Liver (tissue), 9 donors: ENCODE data around the gene ZSCAN21. TPM values are rescaled to one million over a fixed set of nuclear protein-coding genes. Genes with fewer than 3 reads are reported as not detected.

ENCODE experiments used
- DNase-seq: peaks from one replicate; pipeline ENCODE4 v3.0.0-alpha.2; 2017; ENCODE audit warnings: low spot score
- H3K27ac ChIP-seq, 2 donors: one replicate each; pipeline ENCODE4 v1.7.0; 2013; ENCODE audit warnings: inconsistent platforms in 2 of 2, low read length in 2 of 2, control low read depth in 1 of 2, low read depth in 1 of 2, mild to moderate bottlenecking in 1 of 2
- H3K27me3 ChIP-seq, 4 donors: one replicate each; pipeline versions ENCODE4 v1.6.1 to v1.7.0; 2013; ENCODE audit warnings: low read length in 3 of 4, inconsistent platforms in 1 of 4, mild to moderate bottlenecking in 1 of 4, moderate library complexity in 1 of 4; ENCODE audit not compliant: control insufficient read depth in 4 of 4, insufficient read depth in 4 of 4
- H3K36me3 ChIP-seq, 4 donors: one replicate each; pipeline versions ENCODE4 v1.6.1 to v1.7.0; 2013; ENCODE audit warnings: low read length in 3 of 4, mild to moderate bottlenecking in 3 of 4, low read depth in 1 of 4, moderate library complexity in 1 of 4; ENCODE audit not compliant: control insufficient read depth in 4 of 4, insufficient read depth in 3 of 4
- H3K4me1 ChIP-seq, 4 donors: one replicate each; pipeline versions ENCODE4 v1.6.1 to v1.7.0; 2013; ENCODE audit warnings: low read length in 3 of 4, mild to moderate bottlenecking in 3 of 4, moderate library complexity in 1 of 4; ENCODE audit not compliant: control insufficient read depth in 4 of 4, insufficient read depth in 4 of 4
- H3K4me3 ChIP-seq, 3 donors: one replicate each; pipeline versions ENCODE4 v1.6.1 to v1.7.0; 2013; ENCODE audit warnings: low read length in 3 of 3, control low read depth in 1 of 3, low read depth in 1 of 3, mild to moderate bottlenecking in 1 of 3
- H3K9ac ChIP-seq, 2 donors: one replicate each; pipeline ENCODE4 v1.7.0; 2013; ENCODE audit warnings: low read length in 2 of 2, mild to moderate bottlenecking in 2 of 2, moderate library complexity in 2 of 2, control low read depth in 1 of 2, low read depth in 1 of 2
- H3K9me3 ChIP-seq, 4 donors: one replicate each; pipeline versions ENCODE4 v1.6.1 to v1.7.0; 2013; ENCODE audit warnings: low read length in 3 of 4; ENCODE audit not compliant: control insufficient read depth in 4 of 4
- ATF3 ChIP-seq: IDR thresholded peaks from 2 replicates; pipeline ENCODE4 v1.6.1; 2016; ENCODE audit warnings: antibody characterized with exemption
- CTCF ChIP-seq: fragments of 150-350 bp; IDR thresholded peaks from 2 replicates; pipeline ENCODE4 v1.5.1; 2017; ENCODE audit warnings: improper control_type of control experiment, low read depth, low read length; ENCODE audit not compliant: missing input control
- EGR1 ChIP-seq, 2 donors: IDR thresholded peaks; 2 replicates each; pipeline ENCODE4 v1.6.1; 2016 to 2018; ENCODE audit warnings: antibody characterized with exemption in 2 of 2, low read depth in 2 of 2
- FOXA1 ChIP-seq: IDR thresholded peaks from 2 replicates; pipeline ENCODE4 v1.6.1; 2016; ENCODE audit warnings: antibody characterized with exemption
- FOXA2 ChIP-seq: IDR thresholded peaks from 2 replicates; pipeline ENCODE4 v1.6.1; 2016; ENCODE audit warnings: antibody characterized with exemption
- GABPA ChIP-seq, 2 donors: IDR thresholded peaks in 1 of 2; conservative IDR thresholded peaks in 1 of 2; 2 replicates each; pipeline ENCODE4 v1.6.1; 2016; ENCODE audit warnings: antibody characterized with exemption in 2 of 2, mild to moderate bottlenecking in 1 of 2, moderate library complexity in 1 of 2
- HNF4A ChIP-seq, 2 donors: conservative IDR thresholded peaks; 2 replicates each; pipeline ENCODE4 v1.6.1; 2016; ENCODE audit warnings: antibody characterized with exemption in 2 of 2, mild to moderate bottlenecking in 2 of 2
- HNF4G ChIP-seq: IDR thresholded peaks from 2 replicates; pipeline ENCODE4 v1.6.1; 2016; ENCODE audit warnings: antibody characterized with exemption
- JUND ChIP-seq, 2 donors: IDR thresholded peaks; 2 replicates each; pipeline ENCODE4 v1.6.1; 2016; ENCODE audit warnings: antibody characterized with exemption in 2 of 2
- NR2F2 ChIP-seq: IDR thresholded peaks from 2 replicates; pipeline ENCODE4 v1.6.1; 2016; ENCODE audit warnings: antibody characterized with exemption
- RAD21 ChIP-seq, 2 donors: IDR thresholded peaks; 2 replicates each; pipeline ENCODE4 v1.6.1; 2016; ENCODE audit warnings: antibody characterized with exemption in 2 of 2, mild to moderate bottlenecking in 2 of 2
- REST ChIP-seq: IDR thresholded peaks from 2 replicates; pipeline ENCODE4 v1.6.1; 2016; ENCODE audit warnings: antibody characterized with exemption, mild to moderate bottlenecking
- RXRA ChIP-seq, 2 donors: IDR thresholded peaks; 2 replicates each; pipeline ENCODE4 v1.6.1; 2017 to 2018; ENCODE audit warnings: antibody characterized with exemption in 2 of 2, mild to moderate bottlenecking in 1 of 2
- SP1 ChIP-seq: IDR thresholded peaks from 2 replicates; pipeline ENCODE4 v1.6.1; 2018; ENCODE audit warnings: antibody characterized with exemption, mild to moderate bottlenecking
- TAF1 ChIP-seq: conservative IDR thresholded peaks from 2 replicates; pipeline ENCODE4 v1.6.1; 2016; ENCODE audit warnings: antibody characterized with exemption, mild to moderate bottlenecking
- YY1 ChIP-seq: IDR thresholded peaks from 2 replicates; pipeline ENCODE4 v1.6.1; 2016; ENCODE audit warnings: antibody characterized with exemption, mild to moderate bottlenecking
- WGBS: extraction: QIAGEN DNeasy Blood & Tissue Kit; methylation state at CpG from one replicate; pipeline ENCODE4 v1.1.7; 2013; 5-methylcytosine and 5-hydroxymethylcytosine counted together
- polyA plus RNA-seq, 2 donors: library from polyadenylated mRNA; stranded (reverse) in 1 of 2; unstranded in 1 of 2; fragments of 200-250 nt in 1 of 2; fragments of >200 nt in 1 of 2; fragmentation: Nextera tagmentation in 1 of 2; extraction: Ambion mirVana in 1 of 2; gene quantifications; one replicate each; pipeline versions ENCODE4 v1.2.1 to v1.2.3, GENCODE V29; 2013 to 2015
- total RNA-seq, 2 donors: library from RNA; depleted of rRNA; stranded (reverse); fragments of >200 nt; gene quantifications; one replicate each; pipeline ENCODE4 v1.2.3, GENCODE V29; 2014
- TF ChIP-seq, protein P1 (sequence below): IDR thresholded peaks from 2 replicates; pipeline ENCODE4 v1.6.1; 2016; ENCODE audit warnings: antibody characterized with exemption
- donor health status: healthy.
- donor health status: healthy.
- donor health status: healthy.
- donor health status: healthy.
- donor health status: healthy.

ZSCAN21 gene
- total and polyA plus RNA-seq, 4 donors = 4.6 to 8.6 (median 6.9) TPM

GRCh38 chr7:100088095-100088620 lies 38.6 kb downstream of the ZSCAN21 start:
- peak overlapping the region; percentile 82 to 94 for H3K27ac ChIP-seq
- no peaks in the 10 kb centered on the region for H3K9me3 ChIP-seq
- no peaks in the 10 kb centered on the region for H3K27me3 ChIP-seq
- DNase-seq = no peak
- WGBS = 79% methylated on average over 11 of the region's 11 CpGs
- H3K36me3 ChIP-seq = peaks cover 12 to 29% (median 18%) of the 10 kb centered on the region in 4 donors
- peak overlapping the region; percentile 51 to 75 for H3K9ac ChIP-seq
- TF ChIP-seq TAF1 = no peak
- TF ChIP-seq NR2F2 = no peak
- no peak for TF ChIP-seq SP1
- no peak for TF ChIP-seq HNF4G
- TF ChIP-seq FOXA1 = no peak
- no peak for TF ChIP-seq CTCF
- no peak for TF ChIP-seq ATF3
- H3K4me3 ChIP-seq = peak overlapping the region; percentile 77 to 94 (median 80)
- H3K4me1 ChIP-seq = peaks cover 9 to 19% (median 13%) of the 10 kb centered on the region in 4 donors

- Histone ChIP-seq H3K27ac (peak within 1 kb of the TSS; percentile 82 to 94), H3K9ac (peak within 1 kb of the TSS; percentile 75 to 80), H3K27me3 (no peaks in the 10 kb centered on the region), H3K4me3 (peak within 1 kb of the TSS; percentile 80 to 94 (median 91)), H3K36me3 (peaks cover 13 to 36% (median 23%) of the 10 kb centered on the region in 4 donors), H3K9me3 (no peaks in the 10 kb centered on the region), H3K4me1 (peaks cover 9 to 22% (median 13%) of the 10 kb centered on the region in 4 donors)
- DNase-seq = peak; percentile 93
- TF ChIP-seq, protein P1, sequence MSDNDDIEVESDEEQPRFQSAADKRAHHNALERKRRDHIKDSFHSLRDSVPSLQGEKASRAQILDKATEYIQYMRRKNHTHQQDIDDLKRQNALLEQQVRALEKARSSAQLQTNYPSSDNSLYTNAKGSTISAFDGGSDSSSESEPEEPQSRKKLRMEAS = no peak
- TF ChIP-seq YY1 (peak; percentile 96), SP1 (peak; percentile 66), GABPA (IDR thresholded peaks at IDR 0.05 in 1 of 2, conservative IDR thresholded peaks at IDR 0.05 in 1 of 2) (peak in 1 of 2 donors; percentile 72), HNF4A (conservative IDR thresholded peaks at IDR 0.05) (no peak), FOXA1 (no peak), HNF4G (no peak)
- under 1% methylated on average over 68 of the region's 68 CpGs for WGBS
Observed at GRCh38 chr7:100088621-100089457, 39.3 kb downstream of the ZSCAN21 start, which contains the start of gene COPS6. COPS6 (plus strand) TSS chr7:100088969; CDS start chr7:100088991, 22 bp downstream.

- 33% methylated on average over 7 of the region's 7 CpGs for WGBS
- no peaks in the 10 kb centered on the region for H3K27me3 ChIP-seq
- peak overlapping the region; percentile 80 to 94 (median 91) for H3K4me3 ChIP-seq
- DNase-seq = no peak
- no peaks in the 10 kb centered on the region for H3K9me3 ChIP-seq
- H3K27ac ChIP-seq = peak overlapping the region in 1 of 2 donors; percentile 94
- H3K9ac ChIP-seq = peak overlapping the region; percentile 75 to 80
- peaks cover 9 to 24% (median 13%) of the 10 kb centered on the region in 4 donors for H3K4me1 ChIP-seq
- H3K36me3 ChIP-seq = peaks cover 16 to 44% (median 27%) of the 10 kb centered on the region in 4 donors
- TF ChIP-seq RXRA (IDR thresholded peaks at IDR 0.05) (no peak), RAD21 (IDR thresholded peaks at IDR 0.05) (no peak), YY1 (no peak), REST (no peak), GABPA (IDR thresholded peaks at IDR 0.05 in 1 of 2, conservative IDR thresholded peaks at IDR 0.05 in 1 of 2) (no peak), JUND (IDR thresholded peaks at IDR 0.05) (no peak), EGR1 (IDR thresholded peaks at IDR 0.05; ENCODE audit: low read depth in 2 of 2) (no peak), FOXA2 (no peak), NR2F2 (no peak), HNF4G (no peak), SP1 (no peak), TAF1 (no peak)
Observed at GRCh38 chr7:100089458-100090196, 40.1 kb downstream of the ZSCAN21 start.
